Glutamatergic neuron (in vitro differentiated cells): Measurements from ENCODE around the gene MIA3. TPM values are rescaled to one million over a fixed set of nuclear protein-coding genes. Genes with fewer than 3 reads are reported as not detected.
A peak's percentile ranks its signal among the peaks of the same experiment; 100 is the strongest.

ENCODE experiments used
- DNase-seq: peaks from one replicate; pipeline ENCODE4 v3.0.0; 2022
- H3K27ac Mint-ChIP-seq: one replicate; pipeline ENCODE4 v1.8.0; 2020; ENCODE audit warnings: mild to moderate bottlenecking, mixed read lengths, inconsistent platforms; ENCODE audit not compliant: unreplicated experiment
- H3K27me3 Mint-ChIP-seq: one replicate; pipeline ENCODE4 v1.8.0; 2020; ENCODE audit warnings: mild to moderate bottlenecking, moderate library complexity, mixed read lengths, inconsistent platforms; ENCODE audit not compliant: unreplicated experiment
- H3K36me3 Mint-ChIP-seq: one replicate; pipeline ENCODE4 v1.8.0; 2020; ENCODE audit warnings: mild to moderate bottlenecking, mixed read lengths, inconsistent platforms; ENCODE audit not compliant: unreplicated experiment
- H3K4me1 Mint-ChIP-seq: one replicate; pipeline ENCODE4 v1.8.0; 2020; ENCODE audit warnings: mild to moderate bottlenecking, low read depth, mixed read lengths, inconsistent platforms; ENCODE audit not compliant: unreplicated experiment
- H3K4me3 Mint-ChIP-seq: one replicate; pipeline ENCODE4 v1.8.0; 2020; ENCODE audit warnings: mild to moderate bottlenecking, mixed read lengths, inconsistent platforms; ENCODE audit not compliant: unreplicated experiment
- H3K9me3 Mint-ChIP-seq: one replicate; pipeline ENCODE4 v1.8.0; 2020; ENCODE audit warnings: mild to moderate bottlenecking, moderate library complexity, mixed read lengths, inconsistent platforms; ENCODE audit not compliant: unreplicated experiment
- total RNA-seq: library from RNA; stranded (reverse); fragmentation: NEBNext Ultra II Directional; extraction: Animal tissue kit (Norgen Biotek cat#: 25700); gene quantifications from one replicate; pipeline ENCODE4 v1.2.1, GENCODE V29; 2021; ENCODE audit not compliant: unreplicated experiment
- TF ChIP-seq, protein P1 (sequence below): fragments of 200-600 bp; sonication (generic); IDR thresholded peaks from one replicate; pipeline ENCODE4 v1.5.0; 2021; ENCODE audit not compliant: partially characterized antibody, unreplicated experiment

Gene MIA3
- total RNA-seq, 1 donor from 2014 or later = 65.4 TPM

DNA sequence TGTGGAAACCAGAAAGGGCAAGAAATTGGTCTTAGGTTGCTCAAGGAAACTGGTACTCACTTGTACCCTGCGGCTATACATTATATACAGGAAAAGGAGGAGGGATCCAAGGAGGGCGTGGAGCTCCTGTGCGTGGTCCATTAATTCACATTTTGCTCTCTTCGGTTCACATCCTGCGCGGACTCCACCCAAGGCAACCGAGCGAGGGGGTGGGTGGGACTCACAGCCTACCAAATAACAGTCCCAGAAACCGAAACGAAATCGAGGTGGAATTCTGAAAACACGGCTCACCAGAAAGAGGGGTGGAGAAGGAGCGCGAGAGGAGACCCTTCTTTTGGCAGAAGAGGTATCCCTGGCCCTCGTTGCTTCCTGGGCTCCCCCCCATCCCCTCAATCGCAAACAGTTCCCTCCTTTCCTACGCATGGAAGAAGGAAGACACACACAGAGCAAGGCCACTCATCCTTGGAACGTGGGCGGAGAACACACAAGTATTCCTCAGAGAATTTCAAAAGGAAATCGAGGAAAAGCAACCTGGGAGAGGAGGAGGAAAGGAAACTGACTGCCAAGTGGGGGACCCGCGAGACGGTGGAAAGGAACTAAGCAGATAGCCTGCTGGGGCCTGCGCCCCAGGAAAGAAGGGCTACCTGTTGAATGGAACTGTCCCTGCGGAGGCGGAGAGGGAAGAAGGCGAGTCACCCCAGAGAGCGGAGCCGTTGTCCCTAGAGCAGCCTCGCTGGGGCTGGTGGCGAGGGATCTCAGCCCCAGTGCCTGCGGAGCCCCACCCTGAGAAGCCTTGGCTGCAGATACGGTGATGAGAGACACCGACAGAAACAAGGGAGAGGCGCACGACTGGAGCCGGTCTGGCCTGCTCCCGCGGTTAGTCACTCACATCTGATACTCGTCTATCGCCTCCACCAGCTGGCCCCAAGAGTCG, 93.7 kb downstream of the MIA3 start:
- TF ChIP-seq, protein P1, sequence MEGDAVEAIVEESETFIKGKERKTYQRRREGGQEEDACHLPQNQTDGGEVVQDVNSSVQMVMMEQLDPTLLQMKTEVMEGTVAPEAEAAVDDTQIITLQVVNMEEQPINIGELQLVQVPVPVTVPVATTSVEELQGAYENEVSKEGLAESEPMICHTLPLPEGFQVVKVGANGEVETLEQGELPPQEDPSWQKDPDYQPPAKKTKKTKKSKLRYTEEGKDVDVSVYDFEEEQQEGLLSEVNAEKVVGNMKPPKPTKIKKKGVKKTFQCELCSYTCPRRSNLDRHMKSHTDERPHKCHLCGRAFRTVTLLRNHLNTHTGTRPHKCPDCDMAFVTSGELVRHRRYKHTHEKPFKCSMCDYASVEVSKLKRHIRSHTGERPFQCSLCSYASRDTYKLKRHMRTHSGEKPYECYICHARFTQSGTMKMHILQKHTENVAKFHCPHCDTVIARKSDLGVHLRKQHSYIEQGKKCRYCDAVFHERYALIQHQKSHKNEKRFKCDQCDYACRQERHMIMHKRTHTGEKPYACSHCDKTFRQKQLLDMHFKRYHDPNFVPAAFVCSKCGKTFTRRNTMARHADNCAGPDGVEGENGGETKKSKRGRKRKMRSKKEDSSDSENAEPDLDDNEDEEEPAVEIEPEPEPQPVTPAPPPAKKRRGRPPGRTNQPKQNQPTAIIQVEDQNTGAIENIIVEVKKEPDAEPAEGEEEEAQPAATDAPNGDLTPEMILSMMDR = no peak
- Mint-ChIP-seq H3K36me3 (no peaks in the 10 kb centered on the region), H3K9me3 (peaks cover 9% of the 10 kb centered on the region), H3K4me3 (peak overlapping the region; percentile 99), H3K4me1 (peaks cover 10% of the 10 kb centered on the region), H3K27ac (peak overlapping the region; percentile 95), H3K27me3 (peaks cover 12% of the 10 kb centered on the region)
- peak; percentile 48 for DNase-seq

DNA sequence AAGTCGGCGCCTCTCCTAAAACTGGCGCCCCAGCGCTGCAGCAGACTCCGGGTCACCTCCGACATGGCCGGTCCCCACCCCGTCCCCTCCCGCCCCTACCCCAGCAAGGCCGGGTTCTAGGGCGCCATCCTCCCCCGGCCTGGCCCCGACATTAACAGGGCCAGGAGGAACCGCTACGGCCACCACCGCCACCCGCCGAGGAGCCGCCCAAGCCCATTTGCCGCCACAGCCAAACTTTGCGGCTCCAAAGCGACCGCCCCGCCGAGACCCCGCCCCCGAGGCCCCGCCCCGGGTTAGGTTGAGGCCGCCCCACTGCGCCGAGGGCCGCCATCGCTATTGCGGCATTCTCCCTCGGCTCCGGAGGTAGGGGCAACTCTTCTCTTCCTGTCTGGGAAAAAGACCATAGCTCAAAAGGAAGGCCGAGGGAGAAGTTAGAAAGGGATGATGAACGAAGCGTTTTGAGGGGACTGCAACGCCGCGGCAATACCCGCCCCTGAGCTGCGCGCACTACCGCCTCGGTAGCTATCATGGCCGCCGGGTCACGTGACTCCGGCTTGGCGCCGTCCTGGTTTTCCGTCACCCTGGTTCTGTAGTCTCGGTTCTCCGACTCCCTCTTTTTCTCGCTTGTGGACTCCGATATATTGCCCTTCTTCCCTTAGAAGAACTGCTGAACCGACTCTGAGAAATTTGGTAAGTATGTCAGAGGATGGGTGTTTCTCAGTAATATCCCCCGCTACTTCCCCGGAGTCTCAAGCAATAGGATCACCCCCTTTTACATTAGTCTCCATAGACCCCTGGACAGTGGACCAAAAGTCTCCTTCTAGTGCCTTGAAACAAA, 94.6 kb downstream of the MIA3 start, which contains the start of the genes AIDA and BROX:
TSS of gene AIDA (minus strand) at position 239 of the 838 bp plus-strand sequence. CDS start at position 65, 174 bp downstream.
TSS of gene BROX (plus strand) at position 312 of the 838 bp plus-strand sequence. CDS start 3,136 bp downstream, outside the sequence.
- TF ChIP-seq, protein P1 = no peak
- Mint-ChIP-seq H3K27ac (peak within 1 kb of the TSS; percentile 97), H3K9me3 (peaks cover 9% of the 10 kb centered on the region), H3K27me3 (peaks cover 12% of the 10 kb centered on the region), H3K4me1 (peaks cover 10% of the 10 kb centered on the region), H3K36me3 (no peaks in the 10 kb centered on the region), H3K4me3 (peak within 1 kb of the TSS; percentile 99)
- DNase-seq = peak; percentile 98

DNA sequence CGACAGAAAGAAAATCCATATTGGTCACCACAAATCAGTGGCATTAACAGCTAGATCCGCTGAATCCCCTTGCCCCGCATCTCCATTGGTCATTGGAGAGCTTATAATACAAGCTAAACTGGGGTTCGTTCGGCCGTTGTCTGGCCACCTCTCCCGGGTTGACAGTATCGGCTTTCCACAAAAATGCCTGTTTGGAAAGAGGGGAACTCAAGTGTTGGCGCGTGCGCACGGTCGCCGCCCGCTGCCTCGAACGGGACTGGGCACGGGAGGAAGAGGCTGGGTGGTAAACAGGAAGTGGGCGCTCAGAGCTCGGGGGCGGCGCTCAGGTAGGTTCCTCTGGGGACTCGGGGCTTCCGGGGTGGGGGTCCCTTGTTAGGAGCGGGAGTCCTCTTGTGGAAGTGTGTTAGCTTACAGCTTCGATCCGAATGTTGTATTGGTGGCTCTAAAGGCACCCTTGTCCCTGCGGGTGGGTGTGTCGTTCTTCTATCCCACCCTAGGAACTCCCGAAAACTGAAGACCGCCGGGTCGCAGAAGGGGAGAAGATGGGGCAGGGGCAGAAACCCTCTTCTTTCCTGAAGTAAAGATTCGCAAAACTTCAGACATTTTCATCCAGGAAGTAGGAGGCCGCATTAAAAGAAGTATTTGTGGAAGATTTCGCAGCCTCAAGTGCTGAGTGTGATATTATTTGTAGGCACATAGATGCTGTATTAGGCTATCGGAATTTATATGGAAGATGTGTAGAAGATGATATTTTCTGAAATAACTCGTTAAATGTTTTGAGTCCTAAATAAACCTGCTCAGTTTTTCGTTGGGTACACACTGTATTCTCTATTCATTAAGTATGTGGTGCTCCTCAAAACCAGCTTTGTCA, 95.4 kb downstream of the MIA3 start:
- H3K4me3 Mint-ChIP-seq = peak overlapping the region; percentile 99
- H3K27ac Mint-ChIP-seq = peak overlapping the region; percentile 97
- TF ChIP-seq, protein P1 = no peak
- peaks cover 10% of the 10 kb centered on the region for H3K4me1 Mint-ChIP-seq
- no peaks in the 10 kb centered on the region for H3K36me3 Mint-ChIP-seq
- peak; percentile 92 for DNase-seq
- peaks cover 9% of the 10 kb centered on the region for H3K9me3 Mint-ChIP-seq
- H3K27me3 Mint-ChIP-seq = peaks cover 10% of the 10 kb centered on the region

DNA sequence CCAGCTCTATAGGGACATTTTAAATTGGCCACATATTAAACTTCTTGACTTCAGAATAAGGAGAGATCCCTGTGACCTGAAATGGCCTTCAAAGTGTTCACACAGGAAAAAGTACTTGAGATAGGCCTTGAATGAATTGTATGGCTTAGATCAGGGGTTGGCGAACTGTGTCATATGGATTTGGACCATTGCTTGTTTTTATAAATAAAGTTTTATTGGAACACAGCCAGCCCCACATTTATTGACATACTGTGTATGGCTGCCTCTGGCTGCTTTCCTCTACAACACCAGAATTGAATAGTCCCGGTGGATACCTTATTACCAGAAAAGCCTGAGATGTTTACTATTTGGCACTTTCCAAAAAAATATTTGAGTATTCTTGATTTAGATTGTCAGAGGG, 98.5 kb downstream of the MIA3 start:
- Mint-ChIP-seq H3K27ac (no peak overlapping the region), H3K9me3 (peaks cover 8% of the 10 kb centered on the region), H3K27me3 (peaks cover 7% of the 10 kb centered on the region), H3K36me3 (no peaks in the 10 kb centered on the region), H3K4me3 (no peak overlapping the region), H3K4me1 (no peaks in the 10 kb centered on the region)
- TF ChIP-seq, protein P1 = no peak
- no peak for DNase-seq

Other genes with a start within 250 kb of the MIA3 start
- gene HHIPL2, start 70.0 kb upstream of the MIA3 start, total RNA-seq = not detected
- gene TAF1A, start 28.2 kb upstream of the MIA3 start, total RNA-seq = 10.4 TPM
- gene AIDA, start 94.4 kb downstream of the MIA3 start, total RNA-seq = 73.3 TPM
- gene BROX, start 94.5 kb downstream of the MIA3 start, total RNA-seq = 19.0 TPM
- not detected for gene FAM177B, start 119.1 kb downstream of the MIA3 start, total RNA-seq
- gene DISP1, start 196.9 kb downstream of the MIA3 start, total RNA-seq = 9.6 TPM